Thymus (tissue), 14 donors: ENCODE data around the gene TUBA1B. TPM values are rescaled to one million over a fixed set of nuclear protein-coding genes. Genes with fewer than 3 reads are reported as not detected.
"Not testable (repeated sequence)": the region's sequence is repeated elsewhere in the genome, so short reads cannot be mapped to it uniquely, and the experiment has no call there.

ENCODE experiments used
- DNase-seq, 9 donors: peaks; one replicate each; pipeline ENCODE4 v3.0.0-alpha.2; 2013; ENCODE audit warnings: low spot score in 9 of 9, low read depth in 6 of 9, missing footprints in 1 of 9
- H3K27ac ChIP-seq, 2 donors: one replicate each; pipeline ENCODE4 v1.5.1; 2013; ENCODE audit warnings: control low read depth in 1 of 2, low read depth in 1 of 2, low read length in 1 of 2, mild to moderate bottlenecking in 1 of 2, moderate library complexity in 1 of 2
- H3K27me3 ChIP-seq, 2 donors: one replicate each; pipeline ENCODE4 v1.5.1; 2013; ENCODE audit warnings: low read length in 1 of 2; ENCODE audit not compliant: control insufficient read depth in 2 of 2, insufficient read depth in 1 of 2
- H3K36me3 ChIP-seq, 2 donors: one replicate each; pipeline ENCODE4 v1.5.1; 2013; ENCODE audit warnings: low read length in 1 of 2, mild to moderate bottlenecking in 1 of 2, moderate library complexity in 1 of 2; ENCODE audit not compliant: control insufficient read depth in 2 of 2, insufficient read depth in 2 of 2
- H3K4me1 ChIP-seq, 2 donors: one replicate each; pipeline ENCODE4 v1.5.1; 2013; ENCODE audit warnings: low read length in 2 of 2; ENCODE audit not compliant: control insufficient read depth in 2 of 2, insufficient read depth in 2 of 2
- H3K4me3 ChIP-seq, 2 donors: one replicate each; pipeline ENCODE4 v1.5.1; 2013; ENCODE audit warnings: low read length in 2 of 2, control low read depth in 1 of 2, mild to moderate bottlenecking in 1 of 2
- H3K9me3 ChIP-seq, 2 donors: one replicate each; pipeline ENCODE4 v1.5.1; 2013; ENCODE audit warnings: low read length in 1 of 2, mild to moderate bottlenecking in 1 of 2; ENCODE audit not compliant: control insufficient read depth in 2 of 2, insufficient read depth in 1 of 2
- WGBS: extraction: QIAGEN DNeasy Blood & Tissue Kit; methylation state at CpG from one replicate; pipeline ENCODE4 v1.1.7; 2013; 5-methylcytosine and 5-hydroxymethylcytosine counted together
- long read RNA-seq, 10 donors: transcript quantifications; one replicate each; lab custom pipeline, GENCODE V29; 2026
- polyA plus RNA-seq: library from polyadenylated mRNA; stranded (reverse); fragments of 200-250 nt; gene quantifications from one replicate; pipeline ENCODE4 v1.2.3, GENCODE V29; 2013
- total RNA-seq: library from RNA; stranded (reverse); fragments of 120-200 nt; gene quantifications from one replicate; pipeline ENCODE4 v1.2.4, GENCODE V29; 2013
- donor health status: healthy.

TUBA1B gene
- 2,059 TPM for total RNA-seq
- 285 TPM for polyA plus RNA-seq
- long read RNA-seq, donor 1, transcript TUBA1B-202 (4 exons, 1,627 nt): major isoform, 96 of 112 reads
- long read RNA-seq, donor 1, transcript TUBA1B-201 (3 exons, 3,198 nt): minor isoform, 14 of 112 reads
- long read RNA-seq, donor 1, partial matches to known transcripts: 0 of 112 reads
- long read RNA-seq, donor 1, other reads (novel, unspliced or antisense): 0 of 112 reads
- long read RNA-seq, donor 2: 0 reads
- long read RNA-seq, donor 3, transcript TUBA1B-207 (2 exons, 840 nt): minor isoform, 21 of 1,867 reads
- long read RNA-seq, donor 3, transcript TUBA1B-201 (3 exons, 3,198 nt): minor isoform, 163 of 1,867 reads
- long read RNA-seq, donor 3, transcript TUBA1B-202 (4 exons, 1,627 nt): major isoform, 1,614 of 1,867 reads
- long read RNA-seq, donor 3, partial matches to known transcripts: 34 of 1,867 reads
- long read RNA-seq, donor 3, other reads (novel, unspliced or antisense): 35 of 1,867 reads
- long read RNA-seq, donor 4, transcript TUBA1B-207 (2 exons, 840 nt): minor isoform, 14 of 502 reads
- long read RNA-seq, donor 4, transcript TUBA1B-202 (4 exons, 1,627 nt): major isoform, 426 of 502 reads
- long read RNA-seq, donor 4, transcript TUBA1B-201 (3 exons, 3,198 nt): minor isoform, 48 of 502 reads
- long read RNA-seq, donor 4, partial matches to known transcripts: 9 of 502 reads
- long read RNA-seq, donor 4, other reads (novel, unspliced or antisense): 5 of 502 reads
- long read RNA-seq, donor 5, transcript TUBA1B-202 (4 exons, 1,627 nt): major isoform, 1,591 of 1,829 reads
- long read RNA-seq, donor 5, transcript TUBA1B-201 (3 exons, 3,198 nt): minor isoform, 142 of 1,829 reads
- long read RNA-seq, donor 5, transcript TUBA1B-207 (2 exons, 840 nt): minor isoform, 23 of 1,829 reads
- long read RNA-seq, donor 5, partial matches to known transcripts: 39 of 1,829 reads
- long read RNA-seq, donor 5, other reads (novel, unspliced or antisense): 34 of 1,829 reads
- long read RNA-seq, donor 6, transcript TUBA1B-207 (2 exons, 840 nt): minor isoform, 7 of 840 reads
- long read RNA-seq, donor 6, transcript TUBA1B-202 (4 exons, 1,627 nt): major isoform, 678 of 840 reads
- long read RNA-seq, donor 6, transcript TUBA1B-201 (3 exons, 3,198 nt): minor isoform, 139 of 840 reads
- long read RNA-seq, donor 6, partial matches to known transcripts: 16 of 840 reads
- long read RNA-seq, donor 6, other reads (novel, unspliced or antisense): 0 of 840 reads
- long read RNA-seq, donor 7, transcript TUBA1B-202 (4 exons, 1,627 nt): major isoform, 721 of 846 reads
- long read RNA-seq, donor 7, transcript TUBA1B-207 (2 exons, 840 nt): minor isoform, 15 of 846 reads
- long read RNA-seq, donor 7, transcript TUBA1B-201 (3 exons, 3,198 nt): minor isoform, 54 of 846 reads
- long read RNA-seq, donor 7, partial matches to known transcripts: 35 of 846 reads
- long read RNA-seq, donor 7, other reads (novel, unspliced or antisense): 19 of 846 reads
- long read RNA-seq, donor 8, transcript TUBA1B-202 (4 exons, 1,627 nt): major isoform, 298 of 406 reads
- long read RNA-seq, donor 8, transcript TUBA1B-207 (2 exons, 840 nt): minor isoform, 15 of 406 reads
- long read RNA-seq, donor 8, transcript TUBA1B-201 (3 exons, 3,198 nt): minor isoform, 65 of 406 reads
- long read RNA-seq, donor 8, partial matches to known transcripts: 5 of 406 reads
- long read RNA-seq, donor 8, other reads (novel, unspliced or antisense): 22 of 406 reads
- long read RNA-seq, donor 9, transcript TUBA1B-202 (4 exons, 1,627 nt): major isoform, 687 of 808 reads
- long read RNA-seq, donor 9, transcript TUBA1B-201 (3 exons, 3,198 nt): minor isoform, 60 of 808 reads
- long read RNA-seq, donor 9, transcript TUBA1B-207 (2 exons, 840 nt): minor isoform, 16 of 808 reads
- long read RNA-seq, donor 9, partial matches to known transcripts: 39 of 808 reads
- long read RNA-seq, donor 9, other reads (novel, unspliced or antisense): 5 of 808 reads
- long read RNA-seq, donor 10, transcript TUBA1B-207 (2 exons, 840 nt): minor isoform, 28 of 778 reads
- long read RNA-seq, donor 10, transcript TUBA1B-201 (3 exons, 3,198 nt): minor isoform, 78 of 778 reads
- long read RNA-seq, donor 10, transcript TUBA1B-202 (4 exons, 1,627 nt): major isoform, 615 of 778 reads
- long read RNA-seq, donor 10, partial matches to known transcripts: 24 of 778 reads
- long read RNA-seq, donor 10, other reads (novel, unspliced or antisense): 30 of 778 reads

DNA sequence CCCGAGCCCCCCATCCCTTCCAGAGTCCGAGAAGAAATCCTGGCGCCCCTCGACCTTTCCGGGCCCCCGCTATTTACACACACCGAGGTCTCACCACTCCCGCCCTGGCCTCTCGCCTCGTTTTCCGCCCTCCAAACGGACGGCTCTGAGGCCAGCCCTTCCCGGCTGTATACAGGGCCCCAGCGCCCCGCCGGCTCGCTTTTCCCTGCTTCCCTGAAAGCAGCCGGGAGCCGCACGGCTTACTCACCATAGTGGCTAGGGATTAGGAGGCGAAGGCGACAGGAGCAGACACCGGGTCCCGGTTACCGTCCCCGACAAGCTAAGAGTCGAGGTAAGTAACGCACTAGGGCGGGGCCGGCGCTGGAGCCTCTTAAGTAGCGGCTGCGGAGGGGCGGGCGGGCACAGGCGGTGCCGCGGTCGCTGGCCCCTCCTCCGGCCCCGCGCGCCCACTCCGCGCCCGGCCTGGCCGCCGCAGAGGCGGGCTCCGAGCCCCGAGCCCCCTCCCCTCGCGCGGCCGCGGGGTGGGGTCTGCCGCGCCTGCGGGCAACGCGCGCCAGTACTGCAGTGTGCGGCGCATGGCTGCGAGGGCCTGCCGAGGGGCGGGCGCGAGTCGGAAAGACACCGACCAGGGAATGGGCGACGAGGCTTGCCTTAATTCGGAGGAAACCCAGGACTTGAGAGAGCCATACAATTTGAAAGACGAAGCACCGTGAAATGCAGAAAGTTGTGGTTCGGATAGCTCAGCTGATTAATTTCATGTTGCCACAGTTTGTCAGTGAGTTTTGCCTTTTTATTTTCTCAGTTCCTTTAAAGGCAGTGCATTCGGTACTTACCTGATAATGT lies at the start of gene TUBA1B:
TUBA1B (minus strand) TSS at position 345 of the 843 bp plus-strand sequence; CDS start at position 250, 95 bp downstream.
- peak in 8 of 9 donors; percentile 76 to 95 (median 90) for DNase-seq
- Histone ChIP-seq H3K4me1 (peaks cover 13 to 22% of the 10 kb centered on the region in 2 donors), H3K36me3 (peaks cover 24 to 36% of the 10 kb centered on the region in 2 donors), H3K9me3 (no peaks in the 10 kb centered on the region), H3K27me3 (no peaks in the 10 kb centered on the region), H3K27ac (peak within 1 kb of the TSS; percentile 97 to 100), H3K4me3 (peak within 1 kb of the TSS; percentile 60 to 100)
- WGBS: under 1% methylated on average over 79 of the region's 79 CpGs

DNA sequence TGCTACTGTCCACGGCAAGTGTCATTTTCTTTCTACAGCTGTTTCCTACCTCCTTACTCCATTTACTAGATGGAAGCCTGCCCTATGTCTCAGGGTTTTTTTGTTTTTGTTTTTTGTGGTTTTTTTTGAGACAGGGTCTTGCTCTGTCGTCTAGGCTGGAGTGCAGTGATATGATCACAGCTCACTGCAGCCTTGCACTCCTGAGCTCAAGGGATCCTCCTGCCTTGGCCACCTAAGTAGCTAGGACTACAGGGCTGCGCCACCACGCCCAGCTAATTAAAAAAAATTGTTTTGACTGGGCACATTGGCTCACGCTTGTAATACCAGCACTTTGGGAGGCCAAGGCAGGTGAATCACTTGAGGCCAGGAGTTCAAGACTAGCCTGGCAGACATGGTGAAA lies 43.0 kb upstream of the TUBA1B start:
- no peak for DNase-seq
- Histone ChIP-seq H3K4me3 (no peak overlapping the region), H3K4me1 (peaks cover 0 to 2% of the 10 kb centered on the region in 2 donors), H3K36me3 (no peaks in the 10 kb centered on the region), H3K27me3 (no peaks in the 10 kb centered on the region), H3K27ac (no peak overlapping the region), H3K9me3 (no peaks in the 10 kb centered on the region)
- 78% methylated on average over 5 of the region's 5 CpGs for WGBS

DNA sequence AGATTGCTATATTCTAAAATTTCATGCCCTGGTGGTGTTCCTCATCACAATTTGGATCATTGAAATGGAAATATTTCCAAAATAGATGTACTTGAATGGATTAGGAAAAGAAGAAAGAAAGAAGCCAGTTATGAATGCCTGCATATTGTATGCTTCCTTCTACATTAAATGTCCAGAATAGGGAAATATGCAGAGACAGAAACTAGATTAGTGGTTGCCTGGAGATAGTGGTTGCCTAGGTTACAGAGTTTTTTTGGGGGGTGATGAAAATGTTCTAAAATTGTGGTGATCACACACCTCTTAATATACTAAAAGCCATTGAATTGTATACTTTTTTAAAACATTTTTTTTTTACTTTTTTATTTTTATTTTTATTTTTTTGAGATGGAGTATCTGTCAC lies 39.7 kb upstream of the TUBA1B start:
- no peak for DNase-seq
- no peaks in the 10 kb centered on the region for H3K36me3 ChIP-seq
- H3K4me3 ChIP-seq: no peak overlapping the region
- peaks cover 0 to 2% of the 10 kb centered on the region in 2 donors for H3K4me1 ChIP-seq
- no peaks in the 10 kb centered on the region for H3K27me3 ChIP-seq
- H3K9me3 ChIP-seq: no peaks in the 10 kb centered on the region
- no peak overlapping the region for H3K27ac ChIP-seq

DNA sequence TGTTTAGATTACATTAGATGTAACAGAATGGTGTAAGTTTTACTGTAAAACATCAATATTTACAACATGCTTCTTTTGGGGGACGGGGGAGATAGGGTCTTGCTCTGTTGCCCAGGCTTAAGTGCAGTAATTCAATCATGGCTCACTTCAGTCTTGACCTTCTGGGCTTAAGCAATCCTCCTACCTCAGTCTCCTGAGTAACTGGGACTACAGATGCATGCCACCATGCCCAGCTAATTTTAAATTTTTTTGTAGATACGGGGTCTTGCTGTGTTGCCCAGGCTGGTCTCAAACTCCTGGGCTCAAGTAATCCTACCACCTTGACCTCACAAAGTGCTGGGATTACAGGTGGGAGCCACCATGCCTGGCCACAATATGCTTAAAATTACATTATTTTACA lies 33.9 kb upstream of the TUBA1B start:
- Histone ChIP-seq H3K36me3 (no peaks in the 10 kb centered on the region), H3K4me1 (no peaks in the 10 kb centered on the region), H3K27ac (no peak overlapping the region), H3K9me3 (no peaks in the 10 kb centered on the region), H3K27me3 (no peaks in the 10 kb centered on the region), H3K4me3 (no peak overlapping the region)
- no peak for DNase-seq
- over 99% methylated on average over 2 of the region's 2 CpGs for WGBS

DNA sequence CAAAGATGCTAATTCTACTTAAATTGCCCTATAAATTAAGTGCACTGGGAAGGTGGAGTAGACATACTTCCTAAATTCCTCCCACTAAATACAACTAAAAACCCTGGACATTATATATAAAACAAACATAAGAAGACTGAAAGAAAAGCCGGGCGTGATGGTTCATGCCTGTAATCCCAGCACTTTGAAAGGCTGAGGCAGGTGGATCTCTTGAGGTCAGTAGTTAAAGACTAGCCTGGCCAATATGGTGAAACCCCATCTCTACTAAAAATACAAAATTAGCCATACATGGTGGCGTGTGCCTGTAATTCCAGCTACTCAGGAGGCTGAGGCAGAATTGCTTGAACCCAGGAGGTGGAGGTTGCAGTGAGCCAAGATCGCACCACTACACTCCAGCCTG lies 30.7 kb upstream of the TUBA1B start:
- not testable (repeated sequence) for H3K27ac ChIP-seq, H3K4me1 ChIP-seq, H3K27me3 ChIP-seq, DNase-seq, H3K4me3 ChIP-seq, H3K36me3 ChIP-seq, H3K9me3 ChIP-seq
- 97% methylated on average over 4 of the region's 4 CpGs for WGBS

DNA sequence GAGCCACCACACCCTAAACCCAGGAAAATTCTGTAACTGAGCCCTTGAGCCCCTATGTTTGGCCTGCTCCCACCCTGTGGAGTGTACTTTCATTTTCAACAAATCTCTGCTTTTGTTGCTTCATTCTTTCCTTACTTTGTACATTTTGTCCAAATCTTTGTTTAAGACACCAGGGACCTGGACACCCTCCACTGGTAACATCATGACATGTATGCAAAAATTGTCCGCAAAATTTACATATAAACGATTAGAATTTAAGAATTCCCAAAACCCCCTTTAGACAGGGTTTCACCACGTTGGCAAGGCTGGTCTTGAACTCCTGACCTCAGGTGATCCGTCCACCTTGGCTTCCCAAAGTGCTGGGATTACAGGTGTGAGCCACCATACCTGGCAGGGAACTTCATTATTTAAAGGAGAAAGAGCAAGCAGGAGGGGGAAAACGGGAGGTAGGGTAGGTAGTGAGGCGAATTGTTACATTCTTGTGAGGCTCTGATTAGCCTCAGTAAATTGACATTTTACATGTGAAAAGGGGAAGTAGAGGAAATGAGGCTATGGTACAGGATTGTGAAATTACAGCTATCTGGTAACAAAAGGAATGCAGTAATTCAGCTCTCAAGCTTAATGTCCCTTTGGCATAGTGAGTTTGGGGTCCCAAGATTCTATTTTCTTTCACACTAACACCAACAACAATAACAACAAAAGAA lies 30.0 kb upstream of the TUBA1B start:
- no peak for DNase-seq
- Histone ChIP-seq H3K27ac (no peak overlapping the region), H3K9me3 (no peaks in the 10 kb centered on the region), H3K36me3 (no peaks in the 10 kb centered on the region), H3K4me1 (no peaks in the 10 kb centered on the region), H3K27me3 (no peaks in the 10 kb centered on the region), H3K4me3 (no peak overlapping the region)
- 73% methylated on average over 6 of the region's 6 CpGs for WGBS

DNA sequence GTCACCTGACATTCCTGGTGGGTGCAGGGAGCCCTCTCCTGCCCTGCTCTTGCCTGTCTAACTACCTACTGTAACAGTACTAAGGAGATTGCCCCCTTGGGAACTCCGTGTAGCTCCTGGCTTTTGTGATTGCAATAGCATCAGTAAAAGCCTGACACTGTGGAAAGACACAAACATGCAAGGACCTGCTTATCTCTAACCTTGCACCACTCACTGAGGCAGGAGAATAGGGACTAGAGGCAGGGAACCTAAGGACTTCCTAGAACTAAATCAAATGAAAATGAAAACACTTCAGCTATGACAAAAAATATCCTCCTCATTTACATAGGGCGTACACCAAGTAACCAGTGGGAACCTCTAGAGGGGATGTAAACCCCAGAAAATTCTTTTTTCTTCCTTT lies 29.2 kb upstream of the TUBA1B start:
- Histone ChIP-seq H3K4me1 (no peaks in the 10 kb centered on the region), H3K27me3 (no peaks in the 10 kb centered on the region), H3K27ac (no peak overlapping the region), H3K9me3 (no peaks in the 10 kb centered on the region), H3K36me3 (no peaks in the 10 kb centered on the region), H3K4me3 (no peak overlapping the region)
- DNase-seq: no peak
- 96% methylated on average over 2 of the region's 2 CpGs for WGBS
